ENCODE results near the gene FGFRL1.
"Not testable (repeated sequence)": the region's sequence is repeated elsewhere in the genome, so short reads cannot be mapped to it uniquely, and the experiment has no call there.

Gene FGFRL1

DNA sequence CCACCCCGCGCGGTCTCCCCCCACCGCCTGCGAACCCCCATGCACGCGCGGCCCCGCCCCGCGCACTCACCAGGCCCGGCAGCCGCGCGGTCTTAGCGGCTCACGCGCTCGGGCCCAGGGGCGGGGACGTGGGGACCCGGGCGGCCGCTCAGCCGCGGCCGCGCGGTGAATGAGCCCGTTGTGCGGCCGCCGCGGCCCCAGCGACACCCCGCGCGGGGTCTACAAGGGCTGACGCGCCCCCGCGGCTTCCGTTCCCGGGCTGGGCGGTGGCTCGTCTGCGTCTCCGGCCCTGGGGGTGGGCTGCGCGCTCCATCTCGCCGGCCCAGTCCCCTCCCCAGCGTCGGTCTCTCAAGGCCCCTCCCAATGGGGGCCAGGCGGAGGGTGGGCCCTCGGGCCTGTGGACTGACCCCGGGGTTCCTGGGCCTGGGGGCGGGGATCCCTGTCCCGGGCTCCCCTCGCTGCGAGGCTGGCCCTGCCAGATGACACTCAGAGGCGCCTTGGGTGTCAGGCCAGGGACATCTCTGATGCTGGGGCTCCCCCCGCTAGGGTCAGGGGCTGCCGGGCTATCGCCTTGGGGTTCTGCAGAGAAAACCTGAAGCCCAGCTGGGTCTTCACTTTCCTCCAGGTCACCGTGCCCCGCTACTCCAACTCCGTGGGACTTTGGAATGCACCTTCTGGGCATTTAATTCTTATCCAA lies 13.9 kb upstream of the FGFRL1 start:
- TF ChIP-seq ZFX (IDR thresholded peaks at IDR 0.05; ENCODE audit: borderline replicate concordance): no peak
- TF ChIP-seq, protein P1, sequence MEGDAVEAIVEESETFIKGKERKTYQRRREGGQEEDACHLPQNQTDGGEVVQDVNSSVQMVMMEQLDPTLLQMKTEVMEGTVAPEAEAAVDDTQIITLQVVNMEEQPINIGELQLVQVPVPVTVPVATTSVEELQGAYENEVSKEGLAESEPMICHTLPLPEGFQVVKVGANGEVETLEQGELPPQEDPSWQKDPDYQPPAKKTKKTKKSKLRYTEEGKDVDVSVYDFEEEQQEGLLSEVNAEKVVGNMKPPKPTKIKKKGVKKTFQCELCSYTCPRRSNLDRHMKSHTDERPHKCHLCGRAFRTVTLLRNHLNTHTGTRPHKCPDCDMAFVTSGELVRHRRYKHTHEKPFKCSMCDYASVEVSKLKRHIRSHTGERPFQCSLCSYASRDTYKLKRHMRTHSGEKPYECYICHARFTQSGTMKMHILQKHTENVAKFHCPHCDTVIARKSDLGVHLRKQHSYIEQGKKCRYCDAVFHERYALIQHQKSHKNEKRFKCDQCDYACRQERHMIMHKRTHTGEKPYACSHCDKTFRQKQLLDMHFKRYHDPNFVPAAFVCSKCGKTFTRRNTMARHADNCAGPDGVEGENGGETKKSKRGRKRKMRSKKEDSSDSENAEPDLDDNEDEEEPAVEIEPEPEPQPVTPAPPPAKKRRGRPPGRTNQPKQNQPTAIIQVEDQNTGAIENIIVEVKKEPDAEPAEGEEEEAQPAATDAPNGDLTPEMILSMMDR (IDR thresholded peaks at IDR 0.05): no peak
- no peak overlapping the region for H3K27ac ChIP-seq

DNA sequence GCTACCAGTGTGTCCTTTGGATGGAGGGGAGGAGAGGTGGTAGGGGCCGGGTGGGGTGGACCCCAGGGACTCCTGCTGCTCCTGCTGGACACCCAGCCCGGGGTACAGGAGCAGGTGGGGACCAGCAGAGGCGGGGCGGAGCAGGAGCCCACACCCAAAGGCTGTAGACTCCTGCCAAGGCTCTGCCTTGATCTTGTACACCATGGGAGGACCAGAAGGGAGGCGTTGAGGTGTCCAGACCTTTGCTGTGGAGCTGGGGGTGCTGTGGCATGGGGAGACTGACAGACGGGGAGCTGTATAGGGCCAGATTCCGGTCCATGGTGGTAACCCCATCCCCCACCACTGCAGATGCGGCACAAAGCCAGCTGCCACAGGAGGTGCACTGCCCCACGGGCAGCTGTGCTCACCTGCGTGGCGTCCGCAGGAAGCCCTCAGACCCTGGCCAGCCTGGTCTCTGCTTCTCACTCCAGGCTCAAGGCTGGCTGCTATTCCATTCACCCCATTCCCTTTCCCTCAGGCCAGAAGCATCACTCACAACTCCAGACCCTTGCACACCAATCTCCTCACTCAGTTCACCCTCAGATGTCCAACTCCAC lies 13.2 kb upstream of the FGFRL1 start:
- H3K27ac ChIP-seq: no peak overlapping the region
- TF ChIP-seq ZFX (IDR thresholded peaks at IDR 0.05; ENCODE audit: borderline replicate concordance): no peak
- TF ChIP-seq, protein P1 (IDR thresholded peaks at IDR 0.05): no peak

DNA sequence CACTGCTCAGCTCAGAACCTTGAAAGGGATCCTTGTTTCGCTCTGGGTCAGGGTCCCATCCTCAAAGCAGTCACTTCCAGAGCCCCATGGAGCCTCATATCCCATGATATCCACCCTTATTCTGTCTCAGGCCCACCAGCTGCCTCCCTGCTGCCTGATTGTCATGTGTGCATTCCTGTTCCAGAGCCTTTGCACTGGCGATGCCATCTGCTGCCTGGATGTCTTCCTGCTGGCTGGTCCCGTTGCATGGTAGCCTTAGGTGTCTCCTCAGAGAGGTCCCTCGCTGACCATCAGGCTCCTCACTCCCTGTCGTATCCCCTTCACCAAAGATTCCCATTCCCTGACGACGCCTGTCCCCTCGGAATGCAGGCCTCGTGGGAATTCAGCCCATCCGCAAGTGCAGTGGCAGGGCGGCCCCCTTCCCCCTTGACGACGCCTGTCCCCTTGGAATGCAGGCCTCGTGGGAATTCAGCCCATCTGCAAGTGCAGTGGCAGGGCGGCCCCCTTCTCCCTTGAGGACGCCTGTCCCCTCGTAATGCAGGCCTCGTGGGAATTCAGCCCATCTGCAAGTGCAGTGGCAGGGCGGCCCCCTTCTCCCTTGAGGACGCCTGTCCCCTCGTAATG lies 12.1 kb upstream of the FGFRL1 start:
- H3K27ac ChIP-seq: not testable (repeated sequence)

DNA sequence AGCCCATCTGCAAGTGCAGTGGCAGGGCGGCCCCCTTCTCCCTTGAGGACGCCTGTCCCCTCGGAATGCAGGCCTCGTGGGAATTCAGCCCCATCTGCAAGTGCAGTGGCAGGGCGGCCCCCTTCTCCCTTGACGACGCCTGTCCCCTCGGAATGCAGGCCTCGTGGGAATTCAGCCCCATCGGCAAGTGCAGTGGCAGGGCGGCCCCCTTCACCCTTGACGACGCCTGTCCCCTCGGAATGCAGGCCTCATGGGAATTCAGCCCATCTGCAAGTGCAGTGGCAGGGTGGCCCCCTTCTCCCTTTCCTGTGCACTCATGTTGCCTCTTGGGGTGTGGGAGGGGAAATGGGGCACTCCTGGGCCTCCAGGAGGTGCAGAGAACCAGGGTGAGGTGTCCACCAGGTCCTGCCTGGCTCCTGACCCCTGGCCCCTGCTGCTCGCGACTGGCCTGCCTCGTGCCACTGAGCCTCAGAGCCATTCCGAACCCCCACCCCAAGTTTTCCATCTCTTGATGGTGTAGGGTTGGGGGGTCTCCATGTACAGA lies 11.5 kb upstream of the FGFRL1 start:
- TF ChIP-seq, protein P1 (IDR thresholded peaks at IDR 0.05): no peak
- no peak for TF ChIP-seq ZFX (IDR thresholded peaks at IDR 0.05; ENCODE audit: borderline replicate concordance)
- no peak overlapping the region for H3K27ac ChIP-seq

DNA sequence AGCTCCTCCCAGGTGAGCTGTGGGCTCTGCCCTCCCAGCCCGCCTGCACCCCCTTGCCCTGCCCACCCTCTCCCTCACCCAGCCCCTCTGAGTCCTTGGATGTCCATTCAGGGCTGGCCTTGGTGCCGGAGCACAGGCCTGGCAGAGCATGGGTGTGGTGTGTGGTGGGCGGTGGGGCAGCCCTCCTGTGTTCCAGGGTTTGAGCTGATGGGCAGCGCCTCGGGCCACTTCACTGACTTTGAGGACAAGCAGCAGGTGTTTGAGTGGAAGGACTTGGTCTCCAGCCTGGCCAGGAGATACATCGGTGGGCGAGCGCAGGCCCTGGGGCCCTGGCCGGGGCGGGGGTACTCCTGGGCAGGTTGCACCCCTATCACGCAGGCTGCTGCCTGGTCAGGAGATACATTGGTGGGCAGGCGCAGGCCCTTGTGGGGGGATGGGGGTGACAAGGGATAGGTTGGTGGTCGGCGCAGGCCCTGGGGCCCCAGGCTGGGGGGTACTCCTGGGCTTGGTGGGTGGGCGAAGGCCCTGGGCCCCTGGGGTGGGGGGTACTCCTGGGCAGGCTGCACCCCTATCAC lies 10.7 kb upstream of the FGFRL1 start:
- TF ChIP-seq, protein P1 (IDR thresholded peaks at IDR 0.05): no peak
- TF ChIP-seq ZFX (IDR thresholded peaks at IDR 0.05; ENCODE audit: borderline replicate concordance): no peak
- H3K27ac ChIP-seq: no peak overlapping the region

DNA sequence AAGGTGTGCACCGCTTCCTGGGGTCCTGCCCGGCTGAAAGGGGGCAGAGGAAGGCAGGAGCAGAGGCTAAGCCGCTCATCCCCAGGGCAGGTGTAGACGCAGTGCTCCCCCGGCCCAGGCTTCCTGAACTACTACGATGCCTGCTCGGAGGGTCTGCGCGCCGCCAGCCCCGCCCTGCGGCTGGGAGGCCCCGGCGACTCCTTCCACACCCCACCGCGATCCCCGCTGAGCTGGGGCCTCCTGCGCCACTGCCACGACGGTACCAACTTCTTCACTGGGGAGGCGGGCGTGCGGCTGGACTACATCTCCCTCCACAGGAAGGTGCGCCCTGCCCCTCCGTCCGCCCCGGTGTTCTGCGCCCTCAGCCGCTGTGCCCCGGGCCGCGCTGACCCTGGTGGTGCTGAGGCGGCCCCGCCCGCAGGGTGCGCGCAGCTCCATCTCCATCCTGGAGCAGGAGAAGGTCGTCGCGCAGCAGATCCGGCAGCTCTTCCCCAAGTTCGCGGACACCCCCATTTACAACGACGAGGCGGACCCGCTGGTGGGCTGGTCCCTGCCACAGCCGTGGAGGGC lies 9.8 kb upstream of the FGFRL1 start:
- H3K27ac ChIP-seq: no peak overlapping the region
- no peak for TF ChIP-seq ZFX (IDR thresholded peaks at IDR 0.05; ENCODE audit: borderline replicate concordance)
- TF ChIP-seq, protein P1 (IDR thresholded peaks at IDR 0.05): no peak

DNA sequence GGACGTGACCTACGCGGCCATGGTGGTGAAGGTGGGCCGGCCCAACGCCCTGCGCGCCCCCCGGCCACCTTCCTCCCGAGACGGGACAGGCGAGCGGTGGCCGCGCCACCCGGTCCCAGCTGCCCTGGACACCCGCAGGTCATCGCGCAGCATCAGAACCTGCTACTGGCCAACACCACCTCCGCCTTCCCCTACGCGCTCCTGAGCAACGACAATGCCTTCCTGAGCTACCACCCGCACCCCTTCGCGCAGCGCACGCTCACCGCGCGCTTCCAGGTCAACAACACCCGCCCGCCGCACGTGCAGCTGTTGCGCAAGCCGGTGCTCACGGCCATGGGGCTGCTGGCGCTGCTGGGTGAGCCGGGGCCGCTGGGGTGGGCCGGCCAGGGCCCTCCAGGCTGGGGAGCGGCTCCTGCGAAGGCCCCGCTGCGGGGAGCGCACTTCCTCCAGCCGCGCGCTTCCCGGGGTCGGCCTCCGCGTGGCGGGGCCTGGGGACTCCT lies 9.2 kb upstream of the FGFRL1 start:
- no peak overlapping the region for H3K27ac ChIP-seq
- TF ChIP-seq ZFX (IDR thresholded peaks at IDR 0.05; ENCODE audit: borderline replicate concordance): no peak
- TF ChIP-seq, protein P1 (IDR thresholded peaks at IDR 0.05): no peak
